Hypothalamus (tissue), 51 donors: ENCODE data around the gene RRP7A.
"Not testable (repeated sequence)": the region's sequence is repeated elsewhere in the genome, so short reads cannot be mapped to it uniquely, and the experiment has no call there.

Source experiments
- DNase-seq, 51 donors: peaks; one replicate each; lab custom pipeline; 2025; lab: John Stamatoyannopoulos, UW

RRP7A gene

DNA sequence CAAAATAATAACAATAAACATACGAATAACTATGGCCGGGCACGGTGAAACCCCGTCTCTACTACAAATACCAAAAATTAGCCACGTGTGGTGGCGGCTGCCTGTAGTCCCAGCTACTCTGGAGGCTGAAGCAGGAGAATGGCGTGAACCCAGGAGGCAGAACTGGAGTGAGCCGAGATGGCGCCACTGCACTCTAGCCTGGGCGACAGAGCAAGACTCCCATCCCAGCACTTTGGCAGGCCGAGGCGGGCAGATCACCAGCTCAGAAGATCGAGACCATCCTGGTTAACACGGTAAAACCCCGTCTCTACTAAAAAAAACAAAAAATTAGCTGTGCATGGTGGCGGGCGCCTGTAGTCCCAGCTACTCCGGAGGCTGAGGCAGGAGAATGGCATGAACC is 17.0 kb upstream of the RRP7A start:
- DNase-seq = not testable (repeated sequence)

DNA sequence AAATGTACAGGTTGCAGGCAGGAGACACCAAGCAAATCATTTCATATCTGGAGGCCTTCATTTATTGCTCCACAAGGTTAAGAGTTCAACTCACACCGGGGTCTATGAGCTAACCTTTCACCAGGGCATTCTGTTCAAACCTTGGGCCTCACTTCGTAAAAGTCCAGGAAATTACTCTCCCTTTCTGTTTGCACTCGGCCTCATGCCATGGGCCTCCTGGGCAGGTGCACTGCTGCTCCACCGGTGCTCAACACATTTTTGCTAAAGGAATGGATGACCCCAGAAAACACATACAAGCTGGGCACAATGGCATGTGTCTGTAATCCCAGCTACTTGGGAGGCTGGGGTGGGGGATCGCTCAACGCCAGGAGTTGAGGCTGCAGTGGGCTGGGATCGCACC is 16.6 kb upstream of the RRP7A start:
- no peak for DNase-seq

DNA sequence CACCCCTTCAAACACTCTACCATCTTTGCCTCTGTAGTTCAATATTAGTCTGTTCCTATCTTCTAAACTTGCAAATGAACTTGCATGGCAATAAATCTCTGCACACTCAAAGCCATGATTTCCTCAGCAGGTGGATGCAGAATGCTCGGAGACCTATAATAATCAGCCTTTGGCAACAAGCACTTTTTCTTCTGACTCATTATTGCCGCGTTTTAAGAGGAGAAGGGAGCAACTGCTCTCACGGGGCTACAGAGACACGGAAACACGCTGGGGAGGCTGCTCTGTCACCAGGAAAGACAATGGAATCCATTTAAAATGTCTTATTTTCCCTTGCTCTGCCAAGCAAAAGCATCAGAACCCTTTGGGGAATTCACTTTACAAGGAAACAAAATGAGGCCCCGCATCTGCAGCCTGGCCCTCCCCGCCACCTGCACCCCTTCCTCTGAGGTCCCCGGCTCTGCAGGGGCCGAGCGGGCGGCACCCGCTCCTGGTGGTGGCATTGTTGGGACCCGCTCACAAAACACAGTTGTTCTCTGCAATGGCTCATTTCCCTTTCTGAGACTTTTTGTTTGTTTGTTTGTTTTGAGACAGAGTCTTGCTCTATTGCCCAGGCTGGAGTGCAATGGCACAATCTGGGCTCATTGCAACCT is 15.6 kb upstream of the RRP7A start:
- DNase-seq = not testable (repeated sequence)

DNA sequence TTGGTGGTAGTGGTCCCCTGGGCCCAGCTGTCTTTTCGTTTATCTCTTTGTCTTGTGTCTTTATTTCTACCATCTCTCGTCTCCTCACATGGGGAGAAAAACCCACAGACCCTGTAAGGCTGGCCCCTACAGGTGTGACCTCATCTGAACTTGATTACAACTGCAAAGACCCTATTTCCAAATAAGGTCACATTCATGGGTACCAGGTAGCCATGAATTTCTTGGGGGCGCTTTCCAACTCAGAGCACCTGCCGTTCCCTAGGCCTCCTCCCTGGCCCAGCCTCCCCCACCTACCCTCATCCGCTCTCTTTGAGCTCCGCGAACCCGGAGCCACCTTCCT is 14.0 kb upstream of the RRP7A start:
- no peak for DNase-seq

DNA sequence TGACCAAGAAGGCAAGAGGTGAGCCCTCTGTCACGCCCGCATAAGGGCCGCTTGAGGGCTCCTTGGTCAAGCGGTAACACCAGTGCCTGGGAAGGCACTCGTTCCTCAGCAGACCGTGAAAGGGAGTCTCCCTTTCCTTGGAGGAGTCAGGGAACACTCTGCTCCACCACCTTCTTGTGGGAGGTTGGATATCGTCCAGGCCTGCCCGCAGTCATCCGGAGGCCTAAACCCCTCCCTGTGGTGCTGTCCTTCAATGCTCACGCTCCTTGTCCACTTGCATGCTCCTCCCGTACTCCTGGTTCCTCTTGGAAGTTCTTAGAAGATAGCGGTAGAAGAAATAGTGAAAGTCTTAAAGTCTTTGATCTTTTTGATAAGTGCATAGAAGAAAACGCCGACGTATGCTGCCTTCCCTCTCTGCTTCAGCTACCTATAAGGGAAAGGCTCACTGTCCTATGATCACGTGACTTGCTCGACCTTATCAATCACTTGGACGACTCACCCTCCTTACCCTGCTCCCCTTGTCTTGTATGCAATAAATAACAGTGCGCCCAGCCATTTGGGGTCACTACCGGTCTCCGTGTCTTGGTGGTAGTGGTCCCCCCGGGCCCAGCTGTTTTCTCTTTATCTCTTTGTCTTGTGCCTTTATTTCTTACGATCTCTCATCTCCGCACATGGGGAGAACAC is 11.9 kb upstream of the RRP7A start:
- not testable (repeated sequence) for DNase-seq

DNA sequence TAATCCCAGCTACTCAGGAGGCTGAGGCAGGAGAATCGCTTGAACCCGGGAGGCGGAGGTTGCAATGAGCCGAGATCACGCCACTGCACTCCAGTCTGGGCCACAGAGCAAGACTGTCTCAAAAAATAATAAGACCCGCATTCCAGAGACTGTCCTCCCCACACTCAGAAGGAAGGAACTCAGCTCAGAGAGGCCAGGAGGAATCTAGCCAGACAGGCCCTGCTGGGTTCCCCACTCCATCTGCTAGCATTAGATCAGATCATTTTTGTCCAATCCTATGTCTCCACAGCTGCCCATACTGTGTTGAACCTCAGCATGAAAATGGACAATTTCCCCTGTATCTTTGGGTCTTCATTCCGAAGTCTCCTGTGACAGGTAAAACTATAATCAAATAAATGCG is 9.8 kb upstream of the RRP7A start:
- DNase-seq = not testable (repeated sequence)

DNA sequence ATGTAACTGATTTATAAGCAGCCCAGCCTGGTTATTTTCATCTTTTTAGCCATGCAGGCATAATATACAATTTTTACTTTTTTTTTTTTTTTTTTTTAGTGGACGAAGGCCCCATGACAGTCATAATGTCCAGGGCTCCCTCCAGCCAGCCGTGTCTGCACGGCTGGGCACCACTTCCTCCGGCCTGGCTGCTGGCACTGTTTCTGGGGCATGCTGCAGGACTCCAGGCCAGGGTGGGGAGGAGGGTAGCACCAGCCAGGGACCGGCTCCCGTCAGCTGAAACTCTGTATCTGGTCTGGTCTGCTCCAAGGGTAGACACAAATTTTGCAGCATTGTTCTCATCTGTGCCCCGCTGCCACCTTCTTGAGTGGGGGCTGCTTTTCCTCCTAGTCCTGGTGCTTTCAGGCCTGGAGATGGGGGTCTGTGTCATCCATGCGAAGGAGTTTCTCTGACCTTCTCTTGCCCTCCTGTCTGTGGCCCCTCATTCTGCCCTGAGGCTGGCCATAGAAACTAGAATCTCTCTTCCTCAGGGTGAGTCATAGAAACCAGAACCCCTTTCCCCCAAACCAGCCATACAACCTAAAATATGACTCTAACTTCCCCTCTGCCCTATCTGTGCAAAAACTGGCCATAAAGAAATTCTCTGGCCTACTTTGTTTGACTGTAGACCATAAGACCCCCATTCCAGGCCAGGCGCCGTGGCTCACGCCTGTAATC is 9.2 kb upstream of the RRP7A start:
- peak in 6 of 51 donors; percentile 6 to 57 (median 12) for DNase-seq

DNA sequence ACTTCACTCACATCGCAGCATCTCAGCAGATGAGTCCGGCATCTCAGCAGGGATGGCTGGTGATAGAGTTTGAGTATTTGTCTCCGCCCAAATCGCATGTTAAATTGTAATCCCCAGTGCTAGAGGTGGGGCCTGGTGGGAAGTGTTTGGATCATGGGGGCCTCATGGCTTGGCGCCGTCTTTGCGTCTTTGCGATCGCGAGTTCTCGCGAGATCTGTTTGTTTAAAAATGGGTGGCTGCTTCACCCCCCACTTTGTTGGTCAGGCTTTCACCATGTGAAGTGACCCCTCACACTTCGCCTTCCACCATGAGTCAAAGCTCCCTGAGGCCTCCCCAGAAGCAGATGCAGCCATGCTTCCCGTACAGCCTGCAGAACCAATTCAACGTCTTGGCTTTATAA is 3.0 kb upstream of the RRP7A start:
- no peak for DNase-seq

DNA sequence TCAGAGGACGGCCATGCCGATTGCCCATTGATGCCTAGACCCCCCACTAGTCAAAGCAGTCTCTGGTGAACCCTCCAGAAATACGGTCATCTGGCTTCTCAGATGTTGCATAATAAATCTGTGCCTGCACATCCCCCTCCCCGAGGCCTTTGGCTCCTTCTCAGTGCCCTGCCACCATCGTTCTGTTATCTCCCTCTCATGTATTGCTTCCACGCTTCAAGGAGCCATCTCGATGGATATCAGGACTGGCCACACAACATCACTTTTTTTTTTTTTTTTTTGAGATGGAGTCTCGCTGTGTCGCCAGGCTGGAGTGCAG is 1.6 kb upstream of the RRP7A start:
- DNase-seq = no peak

DNA sequence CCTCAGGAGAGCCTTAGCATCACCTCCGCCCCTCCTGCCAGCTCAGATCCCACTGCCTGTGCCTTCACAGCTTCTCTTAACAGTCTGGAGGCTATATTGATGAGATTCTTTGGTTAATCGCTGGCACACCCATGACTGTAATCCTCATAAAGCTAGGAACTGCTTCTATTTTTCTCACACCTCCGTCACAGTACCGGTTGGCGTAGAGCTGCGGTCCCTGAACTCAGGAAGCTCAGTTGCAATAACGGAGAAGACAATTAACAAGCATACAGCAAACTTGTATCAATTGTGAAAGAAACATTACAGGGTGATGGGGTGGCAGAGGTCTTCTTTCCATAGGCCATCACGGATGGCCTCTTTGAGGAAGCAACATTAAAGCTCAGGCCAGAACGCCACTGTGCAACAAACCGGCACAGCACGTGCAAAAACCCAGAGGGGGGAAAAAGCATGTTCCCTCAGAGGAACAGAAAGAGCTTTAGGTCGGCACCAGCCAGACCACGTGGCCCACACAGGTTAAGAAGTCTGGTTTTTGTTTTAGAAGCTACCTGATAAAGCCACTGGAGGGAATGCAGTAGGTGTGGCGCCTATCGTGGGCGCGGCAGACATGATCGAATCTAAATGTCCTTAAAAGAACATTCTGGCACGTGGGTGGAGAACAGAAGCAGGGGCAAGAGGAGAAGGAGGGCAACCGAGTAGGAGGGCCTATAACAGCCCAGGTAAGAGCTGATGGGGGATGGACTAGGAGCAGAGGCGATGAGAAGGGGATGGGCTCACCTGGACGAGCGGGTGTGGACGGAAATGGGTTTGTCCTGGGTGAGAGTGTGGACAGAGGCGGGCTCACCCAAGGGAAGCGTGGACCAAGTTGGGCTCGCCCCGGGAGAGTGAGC is 715 bp downstream of the RRP7A start:
- DNase-seq = not testable (repeated sequence)

DNA sequence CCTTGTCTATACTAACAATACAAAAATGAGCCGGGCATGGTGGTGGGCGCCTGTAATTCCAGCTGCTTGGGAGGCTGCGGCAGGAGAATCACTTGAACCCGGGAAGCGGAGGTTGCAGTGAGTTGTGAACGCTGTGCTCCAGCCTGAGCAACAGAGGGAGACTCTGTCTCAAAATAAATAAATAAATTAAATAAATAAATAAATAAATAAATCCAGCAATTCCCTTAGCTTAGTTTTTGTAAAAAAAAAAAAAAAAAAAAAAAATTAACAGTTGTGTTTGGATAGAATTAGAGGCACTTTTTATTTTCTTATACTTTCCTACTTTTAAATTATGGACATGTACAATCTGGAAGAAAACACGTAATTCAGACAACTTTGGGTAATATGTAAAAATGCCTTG is 2.5 kb downstream of the RRP7A start:
- DNase-seq = not testable (repeated sequence)

DNA sequence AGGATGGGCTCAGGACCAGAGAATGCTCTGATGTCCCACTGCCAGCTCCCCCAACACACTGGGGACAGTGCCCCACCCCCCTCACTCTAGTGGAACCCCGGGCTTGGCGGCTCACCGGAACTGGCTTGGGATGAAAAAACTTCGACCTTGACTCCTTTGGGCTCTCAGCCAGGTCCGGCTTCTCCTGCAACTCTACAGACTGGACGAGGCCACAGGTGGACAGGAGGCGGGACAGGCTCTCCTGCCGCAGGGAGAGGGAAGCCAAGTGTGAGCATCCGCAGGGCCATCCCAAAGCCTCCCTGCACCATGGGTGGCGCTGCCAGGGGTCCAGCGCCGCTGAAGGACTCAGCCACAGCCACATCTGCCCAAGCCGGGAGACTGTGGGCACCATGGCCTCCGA is 3.7 kb downstream of the RRP7A start:
- DNase-seq = no peak

DNA sequence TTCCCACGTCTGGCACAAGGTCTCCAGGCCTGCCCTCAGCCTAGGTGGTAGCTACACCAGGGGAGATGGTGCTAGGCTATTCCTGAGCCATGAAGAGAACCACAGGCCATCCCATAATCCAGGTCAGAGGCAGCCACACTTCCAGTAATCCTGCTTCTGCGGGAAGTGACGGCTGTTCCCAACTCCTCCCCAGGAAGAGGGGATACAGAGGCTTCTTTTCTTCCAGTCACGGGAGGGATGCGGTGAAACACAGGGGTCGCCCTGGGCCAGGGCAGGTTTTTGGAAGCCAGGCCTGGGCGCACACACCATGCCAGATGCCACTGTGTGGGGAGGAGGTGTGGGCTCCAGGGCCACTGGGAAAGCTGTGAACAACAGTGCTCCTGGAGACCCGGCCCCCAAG is 4.3 kb downstream of the RRP7A start:
- not testable (repeated sequence) for DNase-seq

DNA sequence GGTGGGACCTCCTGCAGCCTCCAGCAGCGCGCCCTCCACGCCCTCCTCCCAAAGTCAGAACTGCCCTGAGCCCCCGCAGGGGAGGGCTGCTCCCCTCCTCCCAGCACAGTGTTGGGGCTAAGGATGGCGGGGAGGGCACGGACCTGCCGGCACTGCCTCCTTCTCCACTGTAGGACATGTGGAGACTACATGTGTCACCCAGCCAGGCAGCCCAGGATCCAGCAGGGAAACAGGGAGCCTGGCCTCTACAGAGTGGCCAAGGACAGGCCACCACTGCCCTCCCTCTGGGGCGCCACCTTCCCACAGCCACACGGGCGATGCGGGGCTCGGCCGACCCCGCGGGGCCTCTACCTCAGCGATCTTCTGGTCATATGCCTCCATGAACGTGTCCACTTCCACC is 5.3 kb downstream of the RRP7A start:
- DNase-seq = not testable (repeated sequence)

DNA sequence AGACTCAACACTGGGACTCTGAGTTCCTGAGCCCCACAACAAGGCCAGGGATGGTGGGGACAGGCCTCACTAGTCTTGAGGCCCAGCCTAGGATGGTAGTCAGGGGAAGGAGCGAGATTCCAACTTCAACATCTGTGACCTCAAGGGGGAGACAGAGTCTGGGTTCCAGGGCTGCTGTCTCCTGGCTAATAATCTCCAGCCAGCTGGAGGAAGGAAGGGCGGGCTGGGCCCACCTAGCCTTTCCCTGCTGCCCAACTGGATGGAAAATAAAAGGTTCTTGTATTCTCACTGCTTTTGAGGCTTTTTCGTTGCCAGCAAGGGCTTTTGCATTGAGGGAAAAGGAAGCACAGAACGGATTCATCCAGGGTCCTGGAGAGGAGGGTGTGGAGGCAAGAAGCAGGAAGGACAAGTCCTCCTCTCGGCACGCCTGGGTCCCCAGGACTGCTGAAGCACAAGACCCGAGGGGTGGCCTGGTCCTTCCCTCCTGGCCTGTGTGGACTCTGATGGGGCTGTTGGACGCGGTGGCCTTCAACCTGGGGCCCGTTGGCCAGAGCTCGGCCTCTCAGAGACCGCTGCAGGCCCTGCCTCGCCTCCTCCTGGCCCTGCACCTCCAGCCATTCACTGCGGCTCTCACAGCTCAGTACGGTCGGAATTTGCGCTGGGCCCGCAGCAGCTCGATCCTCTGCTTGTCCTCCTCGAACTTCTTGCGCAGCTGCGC is 7.2 kb downstream of the RRP7A start:
- peak in 12 of 51 donors; percentile 6 to 54 (median 14) for DNase-seq

DNA sequence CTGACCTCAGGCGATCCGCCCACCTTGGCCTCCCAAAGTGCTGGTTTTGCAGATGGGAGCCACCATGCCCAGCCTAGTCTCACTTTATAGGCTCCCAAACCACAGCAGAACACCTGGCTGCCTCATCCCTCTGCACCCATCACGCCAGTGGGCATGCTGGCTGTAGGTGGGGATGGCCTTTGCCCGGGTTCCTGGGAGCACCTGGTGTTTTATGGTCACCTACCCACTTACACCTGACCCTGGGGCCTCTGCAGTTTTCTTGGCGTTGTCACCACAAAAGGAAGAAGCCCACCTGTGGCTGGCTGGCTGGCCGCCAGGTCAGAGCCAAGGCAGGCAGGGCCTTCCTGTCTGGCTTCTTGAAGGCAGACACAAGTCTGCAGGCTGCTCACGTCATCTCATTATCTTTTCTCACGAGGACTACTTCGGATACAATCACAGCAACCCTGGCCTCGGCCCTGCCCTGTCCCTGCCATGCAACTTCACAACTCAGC is 8.2 kb downstream of the RRP7A start:
- DNase-seq = no peak

DNA sequence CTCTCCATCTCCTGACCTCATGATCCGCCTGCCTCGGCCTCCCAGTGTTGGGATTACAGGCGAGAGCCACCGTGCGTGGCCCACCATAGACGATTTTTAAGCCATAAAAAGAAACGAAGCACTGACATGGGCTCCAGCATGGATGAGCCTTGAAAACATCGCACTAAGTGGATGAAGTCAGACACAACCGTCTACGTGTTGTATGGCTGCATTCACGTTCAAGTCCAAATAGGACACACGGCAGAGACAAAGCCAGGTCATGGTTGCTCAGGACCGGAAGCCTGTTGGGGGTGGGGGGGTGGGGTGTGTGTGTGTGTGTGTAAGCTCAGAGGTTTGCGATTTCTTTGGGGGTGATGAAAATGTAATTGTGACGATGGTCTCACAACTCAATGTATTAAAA is 10.0 kb downstream of the RRP7A start:
- no peak for DNase-seq

DNA sequence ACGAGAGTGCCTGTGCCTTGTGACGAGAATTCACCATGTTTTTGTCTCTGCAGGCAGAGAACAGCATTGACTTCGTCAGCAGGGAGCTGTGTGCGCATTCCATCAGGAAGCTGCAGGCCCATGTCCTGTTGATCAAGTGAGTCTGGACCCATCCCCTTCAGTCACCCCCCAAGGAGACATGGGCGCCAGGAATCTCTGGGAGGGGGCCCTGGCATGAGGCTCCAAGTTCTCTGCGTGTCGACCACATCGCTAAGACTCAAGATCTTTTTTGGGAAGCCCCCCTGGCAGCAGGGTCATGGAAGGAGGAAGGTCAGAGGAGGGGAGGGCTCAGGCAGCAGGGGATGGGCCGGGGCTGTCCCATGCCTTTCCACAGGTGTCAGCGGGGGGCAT is 10.6 kb downstream of the RRP7A start:
- not testable (repeated sequence) for DNase-seq

DNA sequence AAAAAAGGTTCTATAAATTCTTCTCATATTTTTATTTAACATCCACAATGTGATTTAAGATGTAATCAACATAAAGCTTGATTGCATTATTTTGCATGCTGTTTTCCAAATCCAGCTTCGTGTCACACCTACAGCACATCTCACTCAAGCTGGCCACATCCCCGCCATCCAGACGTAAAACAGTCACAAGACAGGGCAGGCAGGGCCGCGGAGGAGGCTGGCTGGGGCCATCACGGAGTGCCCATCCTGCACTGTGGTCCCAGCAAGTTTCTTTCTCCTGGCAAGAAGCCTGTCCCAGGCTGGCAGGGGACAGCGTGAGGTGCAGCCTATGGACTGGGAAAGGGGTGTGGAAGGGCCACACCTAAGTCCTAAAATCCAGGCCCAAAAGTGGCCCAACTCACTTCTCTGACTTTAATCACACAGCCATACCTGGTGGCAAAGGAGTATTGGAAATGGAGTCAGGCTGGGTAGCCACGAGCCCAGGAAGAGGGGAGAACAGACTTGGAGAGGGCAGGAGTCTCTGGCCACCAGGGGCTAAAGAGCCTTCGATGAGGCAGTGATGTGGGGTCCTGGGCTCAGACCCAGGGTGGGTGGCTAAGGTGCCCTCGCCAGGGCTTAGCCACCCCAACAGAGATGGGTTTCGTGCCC is 11.1 kb downstream of the RRP7A start:
- DNase-seq = not testable (repeated sequence)

DNA sequence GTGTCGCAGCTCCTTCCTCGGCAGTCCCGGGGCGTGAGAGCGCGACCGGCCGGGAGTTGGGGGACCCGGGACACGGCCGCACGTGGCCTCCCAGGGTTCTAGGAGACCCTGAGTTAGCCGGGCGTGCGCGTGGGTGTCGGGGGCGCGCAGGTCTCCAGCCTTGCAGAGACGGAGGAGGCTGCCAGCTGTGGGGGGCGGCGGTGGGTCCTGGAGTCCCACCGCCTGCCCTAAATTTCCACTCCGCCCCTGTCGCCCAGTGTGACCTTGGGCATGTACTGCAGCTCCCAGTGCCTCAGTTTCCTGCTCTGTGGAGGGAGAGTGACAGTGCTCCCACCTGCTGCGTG is 18.8 kb downstream of the RRP7A start:
- peak in 1 of 51 donors; percentile 40 for DNase-seq
